Sigmoid colon (tissue), 7 donors: ENCODE data around the gene SFXN5. TPM values are rescaled to one million over a fixed set of nuclear protein-coding genes. Genes with fewer than 3 reads are reported as not detected.

Experiments used
- DNase-seq: peaks from one replicate; pipeline ENCODE4 v3.0.0-alpha.2; 2019
- H3K27ac ChIP-seq, 4 donors: fragments of 200-600 bp; sonication (generic); one replicate each; pipeline ENCODE4 v1.5.1; 2016 to 2019; ENCODE audit warnings: mild to moderate bottlenecking in 1 of 4
- H3K27me3 ChIP-seq, 3 donors: fragments of 200-600 bp; sonication (generic); one replicate each; pipeline ENCODE4 v1.5.1; 2019; ENCODE audit warnings: mild to moderate bottlenecking in 1 of 3
- H3K36me3 ChIP-seq, 4 donors: fragments of 200-600 bp; sonication (generic); one replicate each; pipeline ENCODE4 v1.5.1; 2016 to 2019
- H3K4me1 ChIP-seq, 4 donors: fragments of 200-600 bp; sonication (generic); one replicate each; pipeline ENCODE4 v1.5.1; 2017 to 2019
- H3K4me3 ChIP-seq, 4 donors: fragments of 200-600 bp; sonication (generic); one replicate each; pipeline ENCODE4 v1.5.1; 2017 to 2019; ENCODE audit warnings: mild to moderate bottlenecking in 2 of 4, moderate library complexity in 1 of 4
- H3K9me3 ChIP-seq, 4 donors: fragments of 200-600 bp in 3 of 4; sonication (generic) in 3 of 4; one replicate each; pipeline versions ENCODE4 v1.5.1 to v1.6.1; 2013 to 2019
- CTCF ChIP-seq, 4 experiments: fragments of 450-650 bp in 3 of 4; fragments of 200-600 bp in 1 of 4; IDR thresholded peaks; one replicate each; pipeline ENCODE4 v1.5.1; 2016 to 2019; ENCODE audit warnings: antibody characterized with exemption in 4 of 4, mild to moderate bottlenecking in 3 of 4, moderate library complexity in 2 of 4
- EP300 ChIP-seq, 4 donors: sonication (generic); formaldehyde crosslinking; IDR thresholded peaks; one replicate each; pipeline ENCODE4 v1.6.1; 2017; ENCODE audit warnings: antibody characterized with exemption in 4 of 4
- POLR2A ChIP-seq, 2 donors: fragments of 450-650 bp; IDR thresholded peaks; one replicate each; pipeline ENCODE4 v1.6.1; 2016; ENCODE audit warnings: antibody characterized with exemption in 2 of 2, mild to moderate bottlenecking in 2 of 2, moderate library complexity in 2 of 2
- POLR2AphosphoS5 ChIP-seq, 4 donors: sonication (generic); formaldehyde crosslinking; IDR thresholded peaks; one replicate each; pipeline ENCODE4 v1.6.1; 2017; ENCODE audit warnings: antibody characterized with exemption in 4 of 4
- WGBS, 2 donors: extraction: QIAGEN DNeasy Blood & Tissue Kit; methylation state at CpG; one replicate each; pipeline ENCODE4 v1.1.7; 2013; 5-methylcytosine and 5-hydroxymethylcytosine counted together
- intact Hi-C: fragments of 100-400 bp; cut with DNase I; formaldehyde crosslinking; loops from one replicate; pipeline ENCODE4 v1.15.1; 2023
- polyA plus RNA-seq, 3 donors: library from polyadenylated mRNA; stranded (reverse); fragments of 200-250 nt; gene quantifications; one replicate each; pipeline ENCODE4 v1.2.3, GENCODE V29; 2013
- total RNA-seq, 4 donors: library from RNA; depleted of rRNA; stranded (reverse); fragments of >200 nt; gene quantifications; one replicate each; pipeline ENCODE4 v1.1.0, GENCODE V29; 2016
- donor health status: healthy with polysubstance abuse.
- donor health status: Bipolar disorder and iron deficiency.
- donor health status: healthy.

SFXN5 gene
- total and polyA plus RNA-seq, 7 donors: 5.4 to 27.1 (median 11.1) TPM

DNA sequence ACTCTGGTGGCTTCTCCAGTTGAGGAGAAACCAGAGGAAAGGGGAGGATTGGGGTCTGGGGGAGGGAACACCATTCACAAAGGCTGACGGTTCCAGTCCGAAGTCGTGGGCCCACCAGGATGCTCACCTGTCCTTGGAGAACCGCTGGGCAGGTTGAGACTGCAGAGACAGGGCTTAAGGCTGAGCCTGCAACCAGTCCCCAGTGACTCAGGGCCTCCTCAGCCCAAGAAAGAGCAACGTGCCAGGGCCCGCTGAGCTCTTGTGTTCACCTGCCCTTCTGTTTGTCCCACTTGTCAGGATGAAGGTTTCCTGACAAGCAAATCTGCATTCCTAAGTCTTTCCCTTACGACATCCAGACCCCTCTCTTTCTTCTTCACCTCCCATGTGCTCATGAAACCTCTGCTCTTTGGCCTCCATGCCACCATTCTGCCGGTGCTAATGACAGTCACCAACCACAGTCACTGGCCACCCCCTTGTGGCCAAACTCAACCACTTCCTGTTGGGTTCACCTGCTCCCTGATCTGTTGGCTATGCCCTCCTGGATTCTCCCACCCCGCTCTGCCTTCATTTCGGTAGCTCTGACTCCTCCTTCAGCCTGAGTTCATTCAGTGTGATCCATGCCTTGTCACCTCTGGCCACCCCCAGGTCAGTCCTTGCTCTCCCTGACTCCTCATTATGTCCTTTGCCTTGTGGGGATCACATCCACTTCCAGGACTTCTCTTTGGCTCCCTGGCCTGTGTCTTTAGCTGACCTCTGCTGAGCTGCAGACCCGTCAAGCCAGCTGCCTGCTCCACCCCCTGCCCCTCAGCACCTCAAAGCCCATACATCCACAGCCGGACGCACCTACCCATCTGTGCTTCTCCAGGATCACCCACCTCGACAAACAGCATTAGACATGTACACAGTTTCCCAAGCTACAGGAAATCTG, 136.6 kb downstream of the SFXN5 start:
- TF ChIP-seq EP300 (IDR thresholded peaks at IDR 0.05) (no peak), POLR2AphosphoS5 (IDR thresholded peaks at IDR 0.05) (no peak), CTCF (IDR thresholded peaks at IDR 0.05) (peak in 1 of 4 experiments; percentile 20)
- DNase-seq: no peak
- no peak overlapping the region for H3K4me3 ChIP-seq
- H3K36me3 ChIP-seq: no peaks in the 10 kb centered on the region
- H3K9me3 ChIP-seq: no peaks in the 10 kb centered on the region
- H3K27ac ChIP-seq: no peak overlapping the region
- H3K4me1 ChIP-seq: peaks cover 0 to 16% (median 10%) of the 10 kb centered on the region in 4 donors
- intact Hi-C loops: no loop called here
- 80 to 81% methylated on average over 14 of the region's 14 CpGs for WGBS, 2 donors
- peaks cover 0 to 21% (median 0%) of the 10 kb centered on the region in 3 donors for H3K27me3 ChIP-seq

- no peak for DNase-seq
- no peaks in the 10 kb centered on the region for H3K36me3 ChIP-seq
- WGBS, 2 donors: 57 to 80% methylated on average over 12 of the region's 12 CpGs
- no peak overlapping the region for H3K27ac ChIP-seq
- intact Hi-C loops: no loop called here
- H3K4me1 ChIP-seq: peaks cover 0 to 16% (median 10%) of the 10 kb centered on the region in 4 donors
- H3K4me3 ChIP-seq: no peak overlapping the region
- H3K27me3 ChIP-seq: peaks cover 0 to 33% (median 6%) of the 10 kb centered on the region in 3 donors
- TF ChIP-seq POLR2A (IDR thresholded peaks at IDR 0.05) (no peak), CTCF (IDR thresholded peaks at IDR 0.05) (no peak), EP300 (IDR thresholded peaks at IDR 0.05) (no peak), POLR2AphosphoS5 (IDR thresholded peaks at IDR 0.05) (no peak)
- no peaks in the 10 kb centered on the region for H3K9me3 ChIP-seq
These were observed 137.8 kb downstream of the SFXN5 start for GRCh38 chr2:72933646-72934151.

GRCh38 chr2:72933207-72933606, 138.3 kb downstream of the SFXN5 start:
- H3K4me1 ChIP-seq: peaks cover 0 to 16% (median 10%) of the 10 kb centered on the region in 4 donors
- H3K36me3 ChIP-seq: no peaks in the 10 kb centered on the region
- H3K27me3 ChIP-seq: peaks cover 0 to 38% (median 11%) of the 10 kb centered on the region in 3 donors
- no peak for TF ChIP-seq CTCF (IDR thresholded peaks at IDR 0.05)
- no peak for TF ChIP-seq POLR2AphosphoS5 (IDR thresholded peaks at IDR 0.05)
- no peak for TF ChIP-seq EP300 (IDR thresholded peaks at IDR 0.05)
- no peak for TF ChIP-seq POLR2A (IDR thresholded peaks at IDR 0.05)
- intact Hi-C loops: no loop called here
- no peaks in the 10 kb centered on the region for H3K9me3 ChIP-seq
- 90 to 91% methylated on average over 5 of the region's 5 CpGs for WGBS, 2 donors
- no peak overlapping the region for H3K4me3 ChIP-seq
- H3K27ac ChIP-seq: no peak overlapping the region
- DNase-seq: no peak

DNA sequence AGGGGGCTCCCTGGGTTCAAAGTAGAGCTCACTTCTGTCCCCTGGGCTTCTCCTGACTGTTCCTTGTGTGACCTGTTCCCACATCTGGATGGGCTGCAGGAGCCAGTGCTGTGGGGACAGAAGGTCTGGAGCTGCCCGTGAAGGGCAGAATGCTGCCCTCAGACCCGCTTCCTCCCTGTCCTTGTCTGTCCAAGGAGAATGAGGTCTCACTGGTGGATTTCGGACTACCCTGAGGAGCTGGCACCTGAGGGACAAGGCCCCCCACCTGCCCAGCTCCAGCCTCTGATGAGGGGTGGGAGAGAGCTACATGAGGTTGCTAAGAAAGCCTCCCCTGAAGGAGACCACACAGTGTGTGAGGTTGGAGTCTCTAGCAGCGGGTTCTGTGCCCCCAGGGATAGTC, 138.7 kb downstream of the SFXN5 start:
- Histone ChIP-seq H3K4me3 (no peak overlapping the region), H3K27ac (no peak overlapping the region), H3K36me3 (no peaks in the 10 kb centered on the region), H3K27me3 (peaks cover 3 to 42% (median 14%) of the 10 kb centered on the region in 3 donors), H3K4me1 (peaks cover 0 to 16% (median 10%) of the 10 kb centered on the region in 4 donors), H3K9me3 (no peaks in the 10 kb centered on the region)
- 93 to 94% methylated on average over 4 of the region's 4 CpGs for WGBS, 2 donors
- TF ChIP-seq CTCF (IDR thresholded peaks at IDR 0.05) (no peak), POLR2A (IDR thresholded peaks at IDR 0.05) (no peak), EP300 (IDR thresholded peaks at IDR 0.05) (no peak), POLR2AphosphoS5 (IDR thresholded peaks at IDR 0.05) (no peak)
- no peak for DNase-seq
- intact Hi-C loops: no loop called here
